Lung (tissue), 12 donors: ENCODE measurements around the gene KIAA0513. TPM values are rescaled to one million over a fixed set of nuclear protein-coding genes. Genes with fewer than 3 reads are reported as not detected.

Experiments used
- ATAC-seq: fragments of 200-7000 bp; cut with Tn5 transposase; one replicate; pipeline ENCODE4 v1.9.1; 2020; ENCODE audit warnings: moderate number of reproducible peaks; ENCODE audit not compliant: insufficient read depth, low FRiP score
- DNase-seq, 3 donors: peaks; one replicate each; pipeline ENCODE4 v3.0.0-alpha.2; 2013 to 2017
- H3K27ac ChIP-seq, 2 donors: one replicate each; pipeline ENCODE4 v1.5.1; 2013; ENCODE audit warnings: mild to moderate bottlenecking in 2 of 2, moderate library complexity in 2 of 2, control low read depth in 1 of 2, inconsistent platforms in 1 of 2, low read depth in 1 of 2, low read length in 1 of 2
- H3K27me3 ChIP-seq, 3 donors: one replicate each; pipeline ENCODE4 v1.5.1; 2013; ENCODE audit warnings: low read length in 2 of 3; ENCODE audit not compliant: control insufficient read depth in 3 of 3, insufficient read depth in 3 of 3
- H3K36me3 ChIP-seq, 4 donors: one replicate each; pipeline ENCODE4 v1.5.1; 2013; ENCODE audit warnings: low read length in 4 of 4, mild to moderate bottlenecking in 1 of 4, moderate library complexity in 1 of 4; ENCODE audit not compliant: control insufficient read depth in 4 of 4, insufficient read depth in 4 of 4
- H3K4me1 ChIP-seq, 5 donors: one replicate each; pipeline ENCODE4 v1.5.1; 2013; ENCODE audit warnings: low read length in 5 of 5, mild to moderate bottlenecking in 2 of 5, moderate library complexity in 1 of 5; ENCODE audit not compliant: control insufficient read depth in 5 of 5, insufficient read depth in 5 of 5
- H3K4me3 ChIP-seq: one replicate; pipeline ENCODE4 v1.5.1; 2013; ENCODE audit warnings: mild to moderate bottlenecking, control low read depth, moderate library complexity
- H3K9ac ChIP-seq, 2 donors: one replicate each; pipeline ENCODE4 v1.5.1; 2013; ENCODE audit warnings: low read length in 2 of 2, control low read depth in 1 of 2; ENCODE audit not compliant: insufficient read depth in 1 of 2
- H3K9me3 ChIP-seq, 4 donors: one replicate each; pipeline ENCODE4 v1.5.1; 2013; ENCODE audit warnings: low read length in 3 of 4, mild to moderate bottlenecking in 1 of 4, moderate library complexity in 1 of 4; ENCODE audit not compliant: control insufficient read depth in 4 of 4, insufficient read depth in 3 of 4
- WGBS, 2 donors: extraction: QIAGEN DNeasy Blood & Tissue Kit; methylation state at CpG; one replicate each; pipeline ENCODE4 v1.1.7; 2013; 5-methylcytosine and 5-hydroxymethylcytosine counted together
- polyA plus RNA-seq, 2 donors: library from polyadenylated mRNA; stranded (reverse); fragments of 200-250 nt; gene quantifications; one replicate each; pipeline ENCODE4 v1.2.1, GENCODE V29; 2013
- total RNA-seq, 2 donors: library from RNA; depleted of rRNA in 1 of 2; stranded (reverse); fragments of >200 nt in 1 of 2; gene quantifications; one replicate each; pipeline ENCODE4 v1.2.1, GENCODE V29; 2014 to 2021
- TF ChIP-seq, protein P1 (sequence below): IDR thresholded peaks from 2 replicates; pipeline ENCODE4 v1.5.1; 2012; ENCODE audit warnings: mild to moderate bottlenecking; ENCODE audit errors: control extremely low read depth, extremely low read depth
- donor health status: control.
- donor health status: control.
- donor health status: Bipolar disorder and iron deficiency.
- donor health status: healthy.
- donor health status: DM: yes; HTN: yes; CAD: no.

Gene KIAA0513
- total and polyA plus RNA-seq, 4 donors, result 10.4 to 23.5 (median 12.0) TPM

- Histone ChIP-seq H3K27me3 (no peaks in the 10 kb centered on the region), H3K4me3 (no peak overlapping the region), H3K9me3 (no peaks in the 10 kb centered on the region), H3K9ac (no peak overlapping the region), H3K27ac (no peak overlapping the region), H3K36me3 (peaks cover 0 to 3% (median 0%) of the 10 kb centered on the region in 4 donors), H3K4me1 (peaks cover 0 to 25% (median 7%) of the 10 kb centered on the region in 5 donors)
- TF ChIP-seq, protein P1, sequence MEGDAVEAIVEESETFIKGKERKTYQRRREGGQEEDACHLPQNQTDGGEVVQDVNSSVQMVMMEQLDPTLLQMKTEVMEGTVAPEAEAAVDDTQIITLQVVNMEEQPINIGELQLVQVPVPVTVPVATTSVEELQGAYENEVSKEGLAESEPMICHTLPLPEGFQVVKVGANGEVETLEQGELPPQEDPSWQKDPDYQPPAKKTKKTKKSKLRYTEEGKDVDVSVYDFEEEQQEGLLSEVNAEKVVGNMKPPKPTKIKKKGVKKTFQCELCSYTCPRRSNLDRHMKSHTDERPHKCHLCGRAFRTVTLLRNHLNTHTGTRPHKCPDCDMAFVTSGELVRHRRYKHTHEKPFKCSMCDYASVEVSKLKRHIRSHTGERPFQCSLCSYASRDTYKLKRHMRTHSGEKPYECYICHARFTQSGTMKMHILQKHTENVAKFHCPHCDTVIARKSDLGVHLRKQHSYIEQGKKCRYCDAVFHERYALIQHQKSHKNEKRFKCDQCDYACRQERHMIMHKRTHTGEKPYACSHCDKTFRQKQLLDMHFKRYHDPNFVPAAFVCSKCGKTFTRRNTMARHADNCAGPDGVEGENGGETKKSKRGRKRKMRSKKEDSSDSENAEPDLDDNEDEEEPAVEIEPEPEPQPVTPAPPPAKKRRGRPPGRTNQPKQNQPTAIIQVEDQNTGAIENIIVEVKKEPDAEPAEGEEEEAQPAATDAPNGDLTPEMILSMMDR, result no peak
- DNase-seq, result no peak
- WGBS, 2 donors, result 93 to 96% methylated on average over 7 of the region's 7 CpGs
- no peak for ATAC-seq
These were observed 9.4 kb downstream of the KIAA0513 start for GRCh38 chr16:85037050-85037410.

- WGBS, 2 donors, result 93% methylated on average over 5 of the region's 5 CpGs
- Histone ChIP-seq H3K9me3 (no peaks in the 10 kb centered on the region), H3K27me3 (no peaks in the 10 kb centered on the region), H3K4me3 (no peak overlapping the region), H3K36me3 (peaks cover 0 to 3% (median 0%) of the 10 kb centered on the region in 4 donors), H3K9ac (no peak overlapping the region), H3K27ac (no peak overlapping the region), H3K4me1 (peaks cover 0 to 32% (median 10%) of the 10 kb centered on the region in 5 donors)
- no peak for DNase-seq
- TF ChIP-seq, protein P1, result no peak
- ATAC-seq, result no peak
These were observed 10.1 kb downstream of the KIAA0513 start for GRCh38 chr16:85037721-85038120.

- Histone ChIP-seq H3K27ac (no peak overlapping the region), H3K36me3 (peaks cover 0 to 3% (median 0%) of the 10 kb centered on the region in 4 donors), H3K4me3 (no peak overlapping the region), H3K9me3 (no peaks in the 10 kb centered on the region), H3K4me1 (peaks cover 0 to 35% (median 10%) of the 10 kb centered on the region in 5 donors), H3K9ac (peak overlapping the region in 1 of 2 donors; percentile 23), H3K27me3 (no peaks in the 10 kb centered on the region)
- TF ChIP-seq, protein P1, result no peak
- 86 to 89% methylated on average over 6 of the region's 6 CpGs for WGBS, 2 donors
- no peak for DNase-seq
- no peak for ATAC-seq
These were observed 13.1 kb downstream of the KIAA0513 start for GRCh38 chr16:85040685-85041084.
